UCSD-AML1 (cell line): ENCODE results near the gene MCF2L.
"Not testable (repeated sequence)": the region's sequence is repeated elsewhere in the genome, so short reads cannot be mapped to it uniquely, and the experiment has no call there.

Experiments used
- DNase-seq: peaks from one replicate; lab custom pipeline; 2025; ENCODE audit not compliant: unreplicated experiment; lab: John Stamatoyannopoulos, UW

MCF2L gene

GRCh38 chr13:113077953-113078901 is 109.2 kb downstream of the MCF2L start:
- DNase-seq, result no peak

- DNase-seq, result no peak
These were observed 110.1 kb downstream of the MCF2L start for GRCh38 chr13:113078902-113079780.

- not testable (repeated sequence) for DNase-seq
These were observed 110.7 kb downstream of the MCF2L start for GRCh38 chr13:113079781-113080080.

GRCh38 chr13:113080361-113080831 is 111.4 kb downstream of the MCF2L start:
- DNase-seq, result no peak

GRCh38 chr13:113080901-113081521 is 112.0 kb downstream of the MCF2L start:
- DNase-seq, result no peak

GRCh38 chr13:113082198-113083021 is 113.4 kb downstream of the MCF2L start:
- no peak for DNase-seq

- no peak for DNase-seq
These were observed 114.0 kb downstream of the MCF2L start for GRCh38 chr13:113083022-113083373.

- DNase-seq, result no peak
These were observed 114.5 kb downstream of the MCF2L start for GRCh38 chr13:113083402-113084061.

- DNase-seq, result no peak
These were observed 115.3 kb downstream of the MCF2L start for GRCh38 chr13:113084094-113084942.

- DNase-seq, result no peak
These were observed 116.0 kb downstream of the MCF2L start for GRCh38 chr13:113084943-113085540.

GRCh38 chr13:113086031-113086750 is 117.2 kb downstream of the MCF2L start:
- DNase-seq, result no peak

- DNase-seq, result no peak
These were observed 118.2 kb downstream of the MCF2L start for GRCh38 chr13:113086991-113087922.

GRCh38 chr13:113087923-113088690 is 119.1 kb downstream of the MCF2L start:
- no peak for DNase-seq

GRCh38 chr13:113088691-113089020 is 119.6 kb downstream of the MCF2L start:
- no peak for DNase-seq

- no peak for DNase-seq
These were observed 120.8 kb downstream of the MCF2L start for GRCh38 chr13:113089693-113090414.

GRCh38 chr13:113090415-113090770 is 121.4 kb downstream of the MCF2L start:
- DNase-seq, result no peak
